GM04504 (cell line): Measurements from ENCODE around the gene CDK14.

Source experiments
- DNase-seq: peaks from one replicate; pipeline ENCODE4 v3.0.0-alpha.2; 2012; ENCODE audit warnings: low read depth

CDK14 gene

GRCh38 chr7:90841759-90842429 is 245.8 kb downstream of the CDK14 start:
- DNase-seq = no peak

- no peak for DNase-seq
These were observed 246.3 kb downstream of the CDK14 start for GRCh38 chr7:90842430-90842788.

- no peak for DNase-seq
These were observed 247.4 kb downstream of the CDK14 start for GRCh38 chr7:90843472-90843871.

- DNase-seq = no peak
These were observed 248.3 kb downstream of the CDK14 start for GRCh38 chr7:90844421-90844820.

- DNase-seq = no peak
These were observed 250.1 kb downstream of the CDK14 start for GRCh38 chr7:90846192-90846591.

GRCh38 chr7:90850066-90850465 is 253.9 kb downstream of the CDK14 start:
- no peak for DNase-seq

GRCh38 chr7:90850471-90850870 is 254.3 kb downstream of the CDK14 start:
- DNase-seq = no peak

GRCh38 chr7:90853205-90853604 is 257.1 kb downstream of the CDK14 start:
- DNase-seq = no peak

GRCh38 chr7:90856351-90857070 is 260.4 kb downstream of the CDK14 start:
- no peak for DNase-seq

- no peak for DNase-seq
These were observed 261.5 kb downstream of the CDK14 start for GRCh38 chr7:90857603-90858002.

- DNase-seq = no peak
These were observed 262.4 kb downstream of the CDK14 start for GRCh38 chr7:90858546-90858945.

GRCh38 chr7:90859521-90859920 is 263.4 kb downstream of the CDK14 start:
- no peak for DNase-seq

GRCh38 chr7:90864088-90864487 is 268.0 kb downstream of the CDK14 start:
- no peak for DNase-seq

GRCh38 chr7:90869335-90869734 is 273.2 kb downstream of the CDK14 start:
- DNase-seq = no peak

GRCh38 chr7:90876701-90877100 is 280.6 kb downstream of the CDK14 start:
- DNase-seq = no peak

GRCh38 chr7:90877201-90877600 is 281.1 kb downstream of the CDK14 start:
- DNase-seq = no peak

GRCh38 chr7:90879924-90880323 is 283.8 kb downstream of the CDK14 start:
- DNase-seq = no peak

GRCh38 chr7:90886416-90886815 is 290.3 kb downstream of the CDK14 start:
- DNase-seq = no peak

- DNase-seq = no peak
These were observed 293.1 kb downstream of the CDK14 start for GRCh38 chr7:90889210-90889609.

- no peak for DNase-seq
These were observed 293.5 kb downstream of the CDK14 start for GRCh38 chr7:90889644-90890043.

- DNase-seq = no peak
These were observed 295.4 kb downstream of the CDK14 start for GRCh38 chr7:90891529-90891928.

GRCh38 chr7:90892213-90892612 is 296.1 kb downstream of the CDK14 start:
- no peak for DNase-seq

GRCh38 chr7:90894122-90894521 is 298.0 kb downstream of the CDK14 start:
- DNase-seq = no peak

- no peak for DNase-seq
These were observed 300.3 kb downstream of the CDK14 start for GRCh38 chr7:90896458-90896857.
